NCI-H82 (cell line): ENCODE data around the gene HMG20B.
"Not testable (repeated sequence)": the region's sequence is repeated elsewhere in the genome, so short reads cannot be mapped to it uniquely, and the experiment has no call there.

Experiments
- DNase-seq: peaks from one replicate; lab custom pipeline; 2025; lab: John Stamatoyannopoulos, UW

Gene HMG20B

DNA sequence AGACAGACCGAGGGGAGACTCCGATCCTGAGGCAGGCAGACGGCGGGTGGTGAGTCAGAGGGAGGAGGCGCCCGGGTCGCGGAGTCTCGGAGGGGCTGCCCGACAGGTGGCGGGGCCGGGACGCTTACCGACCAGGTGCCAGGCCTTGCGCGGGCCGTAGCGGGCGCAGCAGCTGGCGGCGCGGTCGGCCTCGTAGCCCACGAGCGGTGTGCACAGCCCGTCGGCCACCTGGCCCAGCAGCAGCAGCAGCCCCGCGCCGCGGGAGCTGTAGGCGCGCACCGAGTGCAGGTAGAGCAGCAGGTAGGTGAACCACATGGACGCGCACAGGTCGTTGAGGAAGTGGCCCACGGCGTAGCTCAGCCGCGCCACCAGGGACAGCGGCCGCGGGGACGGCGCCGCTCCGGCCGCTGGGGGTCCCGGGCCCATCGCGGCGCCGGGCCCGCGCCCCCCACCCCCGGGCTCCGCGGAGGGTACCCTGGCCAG, 15.7 kb upstream of the HMG20B start:
- peak; percentile 27 for DNase-seq

DNA sequence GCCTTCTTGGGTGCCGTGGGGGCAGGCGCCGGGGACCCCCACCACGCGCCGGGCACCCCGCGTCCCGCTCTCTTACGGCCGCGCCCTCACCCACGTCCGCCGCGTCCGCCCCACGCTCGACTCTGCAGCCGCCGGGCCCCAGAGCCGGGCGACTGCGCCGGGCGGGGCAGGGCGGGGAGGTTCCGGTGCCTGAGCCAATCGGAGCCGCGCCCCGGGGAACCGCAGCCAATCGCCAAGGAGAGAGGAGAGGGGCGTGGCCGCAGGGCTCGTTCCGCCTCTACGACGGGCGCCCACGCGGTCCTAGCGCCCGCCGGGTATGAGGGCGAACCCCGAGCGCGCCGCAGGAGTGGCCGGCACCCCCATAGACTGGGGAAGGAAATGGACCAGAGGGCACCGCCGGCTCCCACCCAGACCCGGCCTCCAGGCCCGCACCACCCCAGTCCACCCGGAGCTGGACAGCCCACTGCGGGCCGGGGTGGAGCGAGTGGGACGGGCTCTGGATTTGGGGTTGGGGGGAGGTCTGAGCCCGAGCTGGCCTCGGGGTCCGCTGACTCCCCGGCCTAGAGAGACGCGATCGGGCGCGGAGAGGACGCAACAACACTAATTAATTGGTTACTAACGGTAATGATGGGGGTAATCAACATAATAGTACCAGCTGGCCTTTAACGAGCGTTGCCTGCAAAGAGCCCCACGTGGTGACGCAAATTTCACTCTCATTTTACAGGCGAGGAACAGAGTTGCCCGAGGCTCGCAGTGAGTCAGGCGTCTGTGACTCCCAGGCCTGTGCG, 15.1 kb upstream of the HMG20B start, which contains the start of gene MFSD12:
Gene MFSD12 (minus strand): TSS at position 126 of the 788 bp plus-strand sequence. CDS start 183 bp downstream, outside the sequence.
- DNase-seq: peak; percentile 94

DNA sequence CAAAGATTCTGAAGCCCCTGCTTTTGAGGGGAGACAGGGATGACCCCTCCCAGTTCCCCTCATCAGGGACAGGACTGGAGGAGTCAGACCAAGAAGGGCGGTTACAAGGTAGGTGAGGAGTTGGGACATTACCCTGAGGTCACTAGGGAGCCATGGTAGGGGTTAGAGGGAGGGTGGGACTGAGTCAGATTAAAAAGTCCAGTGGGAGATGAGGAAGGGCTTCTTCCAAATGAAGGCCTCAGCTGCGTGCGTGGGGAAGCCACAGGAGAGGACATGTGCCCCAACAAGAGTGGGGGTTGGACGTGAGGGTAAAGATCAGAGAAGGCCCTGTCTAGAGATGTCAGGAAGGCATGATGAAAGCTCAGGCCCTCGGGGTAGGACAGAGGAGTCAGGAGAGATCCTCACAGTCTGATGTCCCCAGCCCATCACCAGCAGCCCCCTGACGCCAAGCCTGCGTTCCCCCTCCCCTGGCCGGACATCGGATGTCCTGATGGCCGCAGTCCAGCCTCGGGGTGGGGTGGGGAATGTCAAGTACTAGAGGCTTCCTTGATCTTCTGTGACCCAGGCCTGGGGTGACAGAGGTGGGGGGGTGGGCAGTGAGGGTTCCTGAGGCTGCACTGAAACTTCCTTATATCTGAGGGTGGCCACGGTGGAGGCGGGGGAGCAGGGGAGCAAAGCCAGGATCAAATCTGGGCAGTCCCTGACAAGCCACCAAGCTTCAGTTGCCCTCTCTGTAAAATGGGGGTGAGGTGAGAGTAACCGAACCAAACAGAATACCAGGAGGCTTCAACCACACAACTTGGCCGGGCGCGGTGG, 8.8 kb upstream of the HMG20B start:
- DNase-seq: no peak

DNA sequence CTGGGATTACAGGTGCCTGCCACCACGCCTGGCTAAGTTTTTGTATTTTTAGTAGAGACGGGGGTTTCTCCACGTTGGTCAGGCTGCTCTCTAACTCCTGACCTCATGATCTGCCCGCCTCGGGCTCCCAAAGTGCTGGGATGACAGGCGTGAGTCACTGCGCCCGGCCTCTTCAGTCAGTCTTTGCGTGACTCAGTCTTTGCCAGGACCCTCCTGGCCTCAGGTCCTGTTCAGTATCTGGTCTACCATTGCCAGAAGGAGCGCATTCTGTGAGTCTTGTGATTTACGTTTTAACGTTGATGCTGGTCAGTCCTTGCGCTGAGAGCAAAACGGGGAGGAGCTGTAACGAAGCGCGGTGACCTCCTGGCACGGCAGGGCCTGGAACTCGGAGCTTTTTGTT, 7.6 kb upstream of the HMG20B start:
- no peak for DNase-seq

DNA sequence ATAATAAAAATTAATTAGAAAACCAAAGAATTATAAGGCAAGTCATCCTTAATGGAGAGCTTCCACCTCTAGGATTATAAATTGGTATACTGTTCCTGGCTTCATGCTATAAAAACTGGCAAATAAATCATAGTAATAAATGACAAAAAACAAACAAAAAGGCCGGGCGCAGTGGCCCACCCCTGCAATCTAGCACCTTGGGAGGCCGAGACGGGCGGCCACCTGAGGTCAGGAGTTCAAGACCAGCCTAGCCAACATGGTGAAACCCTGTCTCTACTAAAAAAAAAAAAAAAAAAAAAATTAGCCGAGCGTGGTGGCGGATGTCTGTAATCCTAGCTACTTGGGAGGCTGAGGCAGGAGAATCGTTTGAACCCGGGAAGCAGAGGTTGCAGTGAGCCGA, 2.7 kb upstream of the HMG20B start:
- not testable (repeated sequence) for DNase-seq

DNA sequence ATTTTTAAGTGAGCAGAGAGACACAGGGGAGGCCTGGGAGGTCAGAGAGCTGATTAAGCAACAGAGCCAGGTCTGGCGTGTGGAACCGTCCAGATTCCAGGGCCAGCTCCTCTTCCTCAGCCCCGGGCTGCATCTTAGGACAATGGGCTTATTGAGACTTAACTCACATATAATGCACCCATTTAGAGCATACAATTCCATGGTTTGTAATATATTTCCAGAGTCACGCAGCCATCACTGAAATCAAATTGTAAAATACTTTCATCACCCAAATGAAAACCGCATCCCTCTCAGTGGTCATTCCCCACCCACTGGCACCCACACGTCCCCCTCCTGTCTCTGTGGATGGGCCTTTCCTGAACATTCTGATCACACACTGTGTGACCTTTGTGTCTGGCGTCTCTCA, 2.1 kb upstream of the HMG20B start:
- no peak for DNase-seq

DNA sequence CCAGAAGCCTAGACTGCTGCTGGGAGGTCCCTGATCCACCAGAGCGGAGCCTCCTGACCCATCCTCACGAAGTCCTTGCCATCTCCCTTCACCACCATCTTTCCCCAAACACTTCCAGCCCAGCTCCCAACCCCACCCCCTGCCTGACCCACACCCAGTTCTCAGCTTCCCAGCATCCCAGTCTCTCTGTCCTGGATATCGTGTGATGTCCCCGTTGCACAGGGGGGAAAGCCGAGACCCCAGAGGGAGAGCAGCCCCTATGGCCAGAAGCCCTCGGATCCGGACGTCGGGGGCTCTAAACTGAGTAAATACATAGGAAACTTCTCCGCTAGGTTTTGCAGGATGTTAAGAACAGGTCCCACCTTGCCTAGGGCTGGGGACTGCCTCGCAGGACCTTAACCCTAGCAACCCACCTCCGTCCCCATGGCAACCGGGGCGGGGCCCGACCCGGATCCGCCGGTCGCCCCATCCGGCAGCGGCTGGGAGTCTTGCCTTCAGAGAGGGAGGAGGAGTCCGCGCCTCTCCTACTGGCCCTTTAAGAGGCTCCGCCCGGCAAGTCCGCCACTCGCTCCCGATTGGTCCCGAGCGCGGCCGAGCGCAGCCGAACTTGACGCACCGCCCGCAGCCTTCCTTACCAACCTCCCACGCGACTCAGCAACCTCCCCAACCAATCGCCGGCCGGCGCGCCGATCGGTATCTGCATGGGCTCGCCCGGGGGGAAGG, 451 bp upstream of the HMG20B start:
- DNase-seq: peak; percentile 99

DNA sequence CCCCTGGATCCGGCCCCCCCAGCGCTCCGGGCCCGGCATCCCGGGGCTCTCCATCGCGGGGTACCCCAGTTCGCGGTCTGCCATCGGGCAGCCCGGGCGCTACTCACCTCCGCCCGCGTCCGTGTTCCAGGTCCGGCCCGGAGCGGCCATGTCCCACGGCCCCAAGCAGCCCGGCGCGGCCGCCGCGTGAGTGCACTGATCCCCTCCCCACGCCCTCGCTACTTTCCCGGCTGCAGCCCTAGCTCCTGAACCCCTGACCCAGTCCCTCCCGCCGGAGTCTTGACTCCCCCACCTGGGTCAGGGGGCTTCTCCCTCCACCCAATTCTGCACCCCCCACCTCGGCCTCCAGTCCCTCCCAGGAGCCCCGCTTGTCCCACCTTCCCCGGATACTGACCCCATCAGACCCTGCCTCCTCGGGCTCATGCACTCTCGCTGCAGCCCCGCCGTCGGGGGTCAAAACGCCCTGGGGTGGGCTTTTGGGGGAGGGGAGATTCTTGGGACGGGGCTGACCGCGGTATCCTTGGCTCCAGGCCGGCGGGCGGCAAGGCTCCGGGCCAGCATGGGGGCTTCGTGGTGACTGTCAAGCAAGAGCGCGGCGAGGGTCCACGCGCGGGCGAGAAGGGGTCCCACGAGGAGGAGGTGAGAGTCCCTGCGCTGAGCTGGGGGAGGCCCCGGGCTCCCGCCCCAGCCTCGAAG, 566 bp downstream of the HMG20B start:
- peak; percentile 39 for DNase-seq

DNA sequence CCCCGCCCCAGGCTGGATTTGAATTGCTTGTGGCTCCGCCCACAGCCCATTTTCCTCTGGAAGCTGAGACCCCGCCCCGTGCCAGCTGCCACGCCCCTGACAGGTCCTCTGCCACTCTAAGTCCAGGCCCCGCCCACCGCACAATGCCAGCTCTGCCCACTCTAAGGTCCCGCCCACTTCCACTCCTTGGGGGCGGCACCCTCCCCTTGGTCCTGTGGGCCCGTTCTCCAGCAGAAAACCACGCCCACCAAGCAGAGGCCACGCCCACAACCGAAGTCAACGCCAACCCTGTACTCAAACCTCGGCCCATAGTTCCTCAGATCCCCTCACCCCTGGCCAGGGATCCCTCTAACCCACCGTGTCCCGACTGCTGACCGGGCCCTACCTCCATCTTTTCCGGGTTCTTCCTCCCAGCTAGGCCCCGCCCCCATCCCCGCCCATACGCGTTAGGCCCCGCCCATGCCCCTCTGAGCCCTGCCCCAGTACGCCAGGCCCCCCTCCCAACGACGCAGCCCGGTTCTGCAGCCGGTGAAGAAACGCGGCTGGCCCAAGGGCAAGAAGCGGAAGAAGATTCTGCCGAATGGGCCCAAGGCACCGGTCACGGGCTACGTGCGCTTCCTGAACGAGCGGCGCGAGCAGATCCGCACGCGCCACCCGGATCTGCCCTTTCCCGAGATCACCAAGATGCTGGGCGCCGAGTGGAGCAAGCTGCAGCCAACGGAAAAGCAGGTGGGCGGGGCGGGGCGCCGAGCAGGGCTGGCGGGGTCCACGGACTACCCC, 1.3 kb downstream of the HMG20B start:
- peak; percentile 95 for DNase-seq

DNA sequence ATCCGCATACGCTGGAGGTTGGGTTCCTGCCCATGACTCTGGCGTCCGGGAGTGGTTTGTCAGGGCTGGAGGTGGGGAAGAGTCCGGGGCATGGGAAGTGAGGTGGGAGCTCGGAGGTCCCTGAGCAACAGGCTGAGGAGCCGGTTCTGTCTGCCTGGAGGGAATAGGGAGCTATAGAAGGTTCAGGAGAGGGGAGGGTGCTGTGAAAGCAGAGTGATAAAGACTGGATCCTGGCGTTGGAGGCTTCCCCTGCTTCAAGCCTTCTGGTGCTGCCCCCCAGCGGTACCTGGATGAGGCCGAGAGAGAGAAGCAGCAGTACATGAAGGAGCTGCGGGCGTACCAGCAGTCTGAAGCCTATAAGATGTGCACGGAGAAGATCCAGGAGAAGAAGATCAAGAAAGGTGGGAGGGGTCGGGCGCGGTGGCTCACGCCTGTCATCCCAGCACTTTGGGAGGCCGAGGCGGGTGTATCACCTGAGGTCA, 2.6 kb downstream of the HMG20B start:
- peak; percentile 40 for DNase-seq

DNA sequence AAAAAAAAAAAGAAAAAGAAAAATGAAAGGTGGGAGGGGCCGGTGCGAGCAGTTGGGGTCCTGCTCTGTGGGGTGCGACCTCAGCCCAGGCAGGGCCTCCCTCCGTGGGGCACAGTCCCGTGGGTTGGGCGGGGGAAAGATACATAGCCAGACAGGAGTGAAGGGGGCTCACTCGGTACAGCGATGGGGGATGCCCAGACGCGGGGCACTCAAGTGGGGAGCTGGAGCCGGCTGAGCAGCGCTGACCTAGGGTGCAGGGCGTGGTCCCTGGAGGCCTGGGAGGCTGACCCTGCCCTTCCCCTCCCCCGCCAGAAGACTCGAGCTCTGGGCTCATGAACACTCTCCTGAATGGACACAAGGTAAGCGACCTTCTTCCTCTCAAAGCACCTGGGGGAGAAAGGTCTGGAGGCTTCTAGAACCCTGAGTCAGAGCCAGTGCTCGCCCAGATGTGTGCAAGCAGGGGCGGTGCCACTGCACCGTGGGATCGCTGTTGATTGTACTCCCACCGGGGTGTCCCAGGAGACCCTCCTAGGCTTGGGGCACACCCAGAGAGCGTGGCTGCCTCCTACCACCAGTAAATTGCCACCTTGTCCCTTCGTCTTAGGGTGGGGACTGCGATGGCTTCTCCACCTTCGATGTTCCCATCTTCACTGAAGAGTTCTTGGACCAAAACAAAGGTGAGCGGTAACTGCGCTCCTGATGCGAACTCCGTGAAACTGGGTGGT, 3.4 kb downstream of the HMG20B start:
- DNase-seq: no peak

DNA sequence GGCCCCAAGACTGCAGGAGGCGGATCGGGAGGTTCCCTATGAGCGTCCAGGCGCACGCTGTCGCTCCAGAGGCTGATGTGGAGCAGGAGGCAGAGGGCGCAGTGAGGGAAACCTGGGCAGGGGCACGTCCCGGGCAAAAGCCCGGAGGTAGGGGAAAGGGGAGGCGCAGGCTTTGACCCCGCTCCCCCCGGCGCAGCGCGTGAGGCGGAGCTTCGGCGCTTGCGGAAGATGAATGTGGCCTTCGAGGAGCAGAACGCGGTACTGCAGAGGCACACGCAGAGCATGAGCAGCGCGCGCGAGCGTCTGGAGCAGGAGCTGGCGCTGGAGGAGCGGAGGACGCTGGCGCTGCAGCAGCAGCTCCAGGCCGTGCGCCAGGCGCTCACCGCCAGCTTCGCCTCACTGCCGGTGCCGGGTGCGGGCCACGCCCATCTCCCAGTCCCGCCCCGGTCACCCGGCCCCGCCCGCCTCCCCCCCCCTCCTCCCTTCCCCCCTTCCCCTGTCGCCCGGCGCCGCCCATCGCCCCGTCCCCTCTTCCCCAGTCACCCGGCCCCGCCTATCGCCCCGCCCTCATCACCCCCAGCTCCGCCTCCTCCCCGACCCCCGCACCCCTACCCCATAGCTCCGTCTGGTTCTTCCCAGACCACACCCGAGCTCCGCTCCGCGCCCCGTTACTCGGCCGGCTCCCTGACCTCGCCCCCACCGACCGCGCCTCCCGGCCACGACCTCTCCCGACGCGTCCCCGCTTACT, 4.1 kb downstream of the HMG20B start:
- DNase-seq: no peak

DNA sequence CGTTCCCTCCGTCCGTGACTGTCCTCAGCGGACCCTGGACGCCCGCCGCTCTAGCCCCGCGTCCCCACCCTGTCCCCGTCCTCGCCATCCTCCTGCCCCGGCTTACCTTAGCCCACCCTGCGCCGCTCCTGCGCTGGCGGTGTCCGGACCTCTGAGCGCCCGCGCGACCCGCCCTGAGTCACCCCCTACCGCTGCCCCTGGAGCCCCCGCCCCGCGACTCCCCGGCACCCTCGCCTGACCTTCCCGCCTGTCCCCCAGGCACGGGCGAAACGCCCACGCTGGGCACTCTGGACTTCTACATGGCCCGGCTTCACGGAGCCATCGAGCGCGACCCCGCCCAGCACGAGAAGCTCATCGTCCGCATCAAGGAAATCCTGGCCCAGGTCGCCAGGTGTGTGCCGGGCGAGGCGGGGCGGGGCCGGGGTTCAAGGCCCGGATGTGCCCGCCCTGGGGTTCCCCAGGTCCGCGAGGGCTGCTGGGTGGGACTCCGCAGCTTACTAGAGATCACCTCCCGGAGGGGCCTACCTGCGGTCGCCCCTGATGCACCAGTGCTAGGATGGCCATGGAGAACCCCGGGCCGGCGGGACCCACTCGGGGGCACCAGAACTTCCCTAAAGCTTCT, 5.1 kb downstream of the HMG20B start:
- DNase-seq: no peak

DNA sequence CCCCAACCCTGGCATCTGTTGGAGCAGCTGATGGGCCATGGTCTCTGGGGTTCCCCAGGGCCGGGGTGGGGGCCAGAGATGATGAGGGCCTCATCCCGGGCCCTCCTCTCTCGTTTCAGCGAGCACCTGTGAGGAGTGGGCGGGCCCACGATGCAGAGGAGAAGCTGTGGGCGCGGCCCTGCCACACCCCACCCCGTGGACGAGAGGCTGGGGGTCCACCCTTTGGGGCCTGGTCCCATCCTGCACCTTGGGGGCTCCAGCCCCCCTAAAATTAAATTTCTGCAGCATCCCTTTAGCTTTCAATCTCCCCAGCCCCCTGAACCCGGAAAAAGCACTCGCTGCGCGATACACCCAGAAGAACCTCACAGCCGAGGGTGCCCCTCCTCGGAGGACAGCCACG, 5.6 kb downstream of the HMG20B start:
- DNase-seq: no peak

DNA sequence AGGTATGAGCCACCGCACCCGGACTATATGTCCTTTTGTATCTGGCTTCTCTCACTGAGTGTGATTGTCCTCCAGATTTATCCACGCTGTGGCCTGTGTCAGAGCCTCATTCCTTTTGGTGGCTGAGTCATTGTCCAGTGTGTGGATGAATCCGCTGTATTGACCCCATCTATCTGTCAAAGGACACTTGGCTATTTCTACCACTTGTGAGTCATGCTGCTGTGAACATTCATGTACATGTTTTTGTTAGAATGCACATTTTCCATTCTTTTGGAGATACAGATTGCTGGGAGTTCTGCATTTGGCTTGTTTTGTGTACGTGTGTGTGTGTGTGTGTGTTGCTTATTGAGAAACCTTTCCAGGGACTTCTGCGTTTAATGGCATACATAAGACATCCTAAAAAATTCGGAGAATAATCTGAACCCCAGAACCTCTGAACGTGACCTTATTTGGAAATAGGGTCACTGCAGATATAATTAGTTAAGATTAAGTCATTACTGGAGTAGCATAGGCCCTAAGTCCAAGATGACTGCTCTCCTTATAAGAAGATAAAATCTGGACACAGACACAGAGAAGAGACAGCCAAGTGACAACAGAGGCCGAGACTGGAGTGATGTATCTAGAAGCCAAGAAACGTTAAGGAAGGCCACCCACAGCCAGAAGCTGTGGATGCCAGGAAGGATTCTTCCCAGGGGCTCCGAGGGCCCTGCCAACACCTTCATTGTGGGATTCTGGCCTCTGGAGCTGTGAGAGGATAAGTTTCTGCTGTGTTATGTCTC, 7.6 kb downstream of the HMG20B start:
- no peak for DNase-seq

DNA sequence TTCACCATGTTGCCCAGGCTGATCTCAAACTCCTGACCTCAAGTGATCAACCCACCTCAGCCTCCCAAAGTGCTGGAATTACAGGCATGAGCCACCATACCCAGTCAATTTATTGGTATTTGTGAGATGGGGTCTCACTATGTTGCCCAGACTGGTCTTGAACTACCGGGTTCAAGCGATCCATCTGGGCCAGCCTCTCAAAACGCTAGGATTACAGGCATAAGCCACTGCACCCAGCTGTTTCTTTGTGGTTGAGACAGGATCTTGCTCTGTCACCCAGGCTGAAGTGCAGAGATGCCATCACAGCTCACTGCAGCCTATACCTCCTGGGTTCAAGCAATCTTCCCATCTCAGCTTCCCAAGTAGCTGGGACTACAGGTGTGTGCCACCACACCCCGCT, 9.0 kb downstream of the HMG20B start:
- DNase-seq: not testable (repeated sequence)

DNA sequence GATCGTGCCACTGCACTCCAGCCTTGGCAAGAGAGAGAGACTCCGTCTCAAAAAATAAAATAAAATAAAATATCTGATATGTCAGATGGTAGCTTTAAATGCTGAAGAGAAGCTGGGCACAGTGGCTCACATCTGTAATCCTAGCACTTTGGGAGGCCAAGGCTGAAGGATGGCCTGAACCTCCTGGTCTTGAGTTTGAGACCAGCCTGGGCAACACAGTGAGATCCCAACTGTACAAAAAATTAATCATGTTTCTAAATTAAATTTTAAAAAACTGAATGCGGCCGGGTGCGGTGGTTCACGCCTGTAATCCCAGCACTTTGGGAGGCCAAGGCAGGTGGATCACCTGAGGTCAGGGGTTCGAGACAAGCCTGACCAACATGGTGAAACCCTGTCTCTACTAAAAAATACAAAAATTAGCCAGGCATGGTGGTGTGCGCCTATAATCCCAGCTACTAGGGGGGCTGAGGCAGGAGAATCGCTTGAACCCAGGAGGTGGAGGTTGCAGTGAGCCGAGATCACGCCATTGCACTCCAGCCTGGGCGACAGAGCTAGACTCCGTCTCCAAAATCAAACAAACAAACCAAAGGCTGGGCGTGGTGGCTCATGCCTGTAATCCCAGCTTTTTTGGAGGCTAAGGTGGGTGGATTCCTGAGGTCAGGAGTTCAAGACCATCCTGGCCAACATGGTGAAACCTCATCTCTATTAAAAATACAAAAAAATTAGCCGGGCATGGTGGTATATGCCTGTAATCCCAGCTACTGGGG, 11.5 kb downstream of the HMG20B start:
- not testable (repeated sequence) for DNase-seq
